ENCODE measurements around the gene DNAJA3. TPM values are rescaled to one million over a fixed set of nuclear protein-coding genes. Genes with fewer than 3 reads are reported as not detected.
A peak's percentile ranks its signal among the peaks of the same experiment; 100 is the strongest.

Gene DNAJA3
- total and polyA plus RNA-seq, 9 of the 15 experiments (the other 6 are each of a cell fraction or from before 2014, with no cell fraction given), result 8.1 to 105 (median 79.0) TPM

- TF ChIP-seq, protein P1, sequence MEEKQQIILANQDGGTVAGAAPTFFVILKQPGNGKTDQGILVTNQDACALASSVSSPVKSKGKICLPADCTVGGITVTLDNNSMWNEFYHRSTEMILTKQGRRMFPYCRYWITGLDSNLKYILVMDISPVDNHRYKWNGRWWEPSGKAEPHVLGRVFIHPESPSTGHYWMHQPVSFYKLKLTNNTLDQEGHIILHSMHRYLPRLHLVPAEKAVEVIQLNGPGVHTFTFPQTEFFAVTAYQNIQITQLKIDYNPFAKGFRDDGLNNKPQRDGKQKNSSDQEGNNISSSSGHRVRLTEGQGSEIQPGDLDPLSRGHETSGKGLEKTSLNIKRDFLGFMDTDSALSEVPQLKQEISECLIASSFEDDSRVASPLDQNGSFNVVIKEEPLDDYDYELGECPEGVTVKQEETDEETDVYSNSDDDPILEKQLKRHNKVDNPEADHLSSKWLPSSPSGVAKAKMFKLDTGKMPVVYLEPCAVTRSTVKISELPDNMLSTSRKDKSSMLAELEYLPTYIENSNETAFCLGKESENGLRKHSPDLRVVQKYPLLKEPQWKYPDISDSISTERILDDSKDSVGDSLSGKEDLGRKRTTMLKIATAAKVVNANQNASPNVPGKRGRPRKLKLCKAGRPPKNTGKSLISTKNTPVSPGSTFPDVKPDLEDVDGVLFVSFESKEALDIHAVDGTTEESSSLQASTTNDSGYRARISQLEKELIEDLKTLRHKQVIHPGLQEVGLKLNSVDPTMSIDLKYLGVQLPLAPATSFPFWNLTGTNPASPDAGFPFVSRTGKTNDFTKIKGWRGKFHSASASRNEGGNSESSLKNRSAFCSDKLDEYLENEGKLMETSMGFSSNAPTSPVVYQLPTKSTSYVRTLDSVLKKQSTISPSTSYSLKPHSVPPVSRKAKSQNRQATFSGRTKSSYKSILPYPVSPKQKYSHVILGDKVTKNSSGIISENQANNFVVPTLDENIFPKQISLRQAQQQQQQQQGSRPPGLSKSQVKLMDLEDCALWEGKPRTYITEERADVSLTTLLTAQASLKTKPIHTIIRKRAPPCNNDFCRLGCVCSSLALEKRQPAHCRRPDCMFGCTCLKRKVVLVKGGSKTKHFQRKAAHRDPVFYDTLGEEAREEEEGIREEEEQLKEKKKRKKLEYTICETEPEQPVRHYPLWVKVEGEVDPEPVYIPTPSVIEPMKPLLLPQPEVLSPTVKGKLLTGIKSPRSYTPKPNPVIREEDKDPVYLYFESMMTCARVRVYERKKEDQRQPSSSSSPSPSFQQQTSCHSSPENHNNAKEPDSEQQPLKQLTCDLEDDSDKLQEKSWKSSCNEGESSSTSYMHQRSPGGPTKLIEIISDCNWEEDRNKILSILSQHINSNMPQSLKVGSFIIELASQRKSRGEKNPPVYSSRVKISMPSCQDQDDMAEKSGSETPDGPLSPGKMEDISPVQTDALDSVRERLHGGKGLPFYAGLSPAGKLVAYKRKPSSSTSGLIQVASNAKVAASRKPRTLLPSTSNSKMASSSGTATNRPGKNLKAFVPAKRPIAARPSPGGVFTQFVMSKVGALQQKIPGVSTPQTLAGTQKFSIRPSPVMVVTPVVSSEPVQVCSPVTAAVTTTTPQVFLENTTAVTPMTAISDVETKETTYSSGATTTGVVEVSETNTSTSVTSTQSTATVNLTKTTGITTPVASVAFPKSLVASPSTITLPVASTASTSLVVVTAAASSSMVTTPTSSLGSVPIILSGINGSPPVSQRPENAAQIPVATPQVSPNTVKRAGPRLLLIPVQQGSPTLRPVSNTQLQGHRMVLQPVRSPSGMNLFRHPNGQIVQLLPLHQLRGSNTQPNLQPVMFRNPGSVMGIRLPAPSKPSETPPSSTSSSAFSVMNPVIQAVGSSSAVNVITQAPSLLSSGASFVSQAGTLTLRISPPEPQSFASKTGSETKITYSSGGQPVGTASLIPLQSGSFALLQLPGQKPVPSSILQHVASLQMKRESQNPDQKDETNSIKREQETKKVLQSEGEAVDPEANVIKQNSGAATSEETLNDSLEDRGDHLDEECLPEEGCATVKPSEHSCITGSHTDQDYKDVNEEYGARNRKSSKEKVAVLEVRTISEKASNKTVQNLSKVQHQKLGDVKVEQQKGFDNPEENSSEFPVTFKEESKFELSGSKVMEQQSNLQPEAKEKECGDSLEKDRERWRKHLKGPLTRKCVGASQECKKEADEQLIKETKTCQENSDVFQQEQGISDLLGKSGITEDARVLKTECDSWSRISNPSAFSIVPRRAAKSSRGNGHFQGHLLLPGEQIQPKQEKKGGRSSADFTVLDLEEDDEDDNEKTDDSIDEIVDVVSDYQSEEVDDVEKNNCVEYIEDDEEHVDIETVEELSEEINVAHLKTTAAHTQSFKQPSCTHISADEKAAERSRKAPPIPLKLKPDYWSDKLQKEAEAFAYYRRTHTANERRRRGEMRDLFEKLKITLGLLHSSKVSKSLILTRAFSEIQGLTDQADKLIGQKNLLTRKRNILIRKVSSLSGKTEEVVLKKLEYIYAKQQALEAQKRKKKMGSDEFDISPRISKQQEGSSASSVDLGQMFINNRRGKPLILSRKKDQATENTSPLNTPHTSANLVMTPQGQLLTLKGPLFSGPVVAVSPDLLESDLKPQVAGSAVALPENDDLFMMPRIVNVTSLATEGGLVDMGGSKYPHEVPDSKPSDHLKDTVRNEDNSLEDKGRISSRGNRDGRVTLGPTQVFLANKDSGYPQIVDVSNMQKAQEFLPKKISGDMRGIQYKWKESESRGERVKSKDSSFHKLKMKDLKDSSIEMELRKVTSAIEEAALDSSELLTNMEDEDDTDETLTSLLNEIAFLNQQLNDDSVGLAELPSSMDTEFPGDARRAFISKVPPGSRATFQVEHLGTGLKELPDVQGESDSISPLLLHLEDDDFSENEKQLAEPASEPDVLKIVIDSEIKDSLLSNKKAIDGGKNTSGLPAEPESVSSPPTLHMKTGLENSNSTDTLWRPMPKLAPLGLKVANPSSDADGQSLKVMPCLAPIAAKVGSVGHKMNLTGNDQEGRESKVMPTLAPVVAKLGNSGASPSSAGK (IDR thresholded peaks at IDR 0.05), result peak; percentile 45
- peak; percentile 100 for TF ChIP-seq ZNF764 (CRISPR knock-in tag; IDR thresholded peaks at IDR 0.05; ENCODE audit: low read depth)
- TF ChIP-seq SNAPC5 (CRISPR knock-in tag; IDR thresholded peaks at IDR 0.05), result no peak
- no peak for TF ChIP-seq SIX5 (IDR thresholded peaks at IDR 0.05; ENCODE audit: borderline replicate concordance in 1 of 2, insufficient read depth in 1 of 2, low read depth in 1 of 2, low read length in 2 of 2)
- TF ChIP-seq THAP12 (CRISPR knock-in tag; IDR thresholded peaks at IDR 0.05), result peak; percentile 69
- TF ChIP-seq, protein P2, sequence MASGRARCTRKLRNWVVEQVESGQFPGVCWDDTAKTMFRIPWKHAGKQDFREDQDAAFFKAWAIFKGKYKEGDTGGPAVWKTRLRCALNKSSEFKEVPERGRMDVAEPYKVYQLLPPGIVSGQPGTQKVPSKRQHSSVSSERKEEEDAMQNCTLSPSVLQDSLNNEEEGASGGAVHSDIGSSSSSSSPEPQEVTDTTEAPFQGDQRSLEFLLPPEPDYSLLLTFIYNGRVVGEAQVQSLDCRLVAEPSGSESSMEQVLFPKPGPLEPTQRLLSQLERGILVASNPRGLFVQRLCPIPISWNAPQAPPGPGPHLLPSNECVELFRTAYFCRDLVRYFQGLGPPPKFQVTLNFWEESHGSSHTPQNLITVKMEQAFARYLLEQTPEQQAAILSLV (tag; IDR thresholded peaks at IDR 0.05), result no peak
- peak; percentile 88; the same call in 1 of the 2 replicates for TF ChIP-seq NCOA6 (IDR thresholded peaks at IDR 0.05)
- TF ChIP-seq E2F4 (CRISPR knock-in tag; IDR thresholded peaks at IDR 0.05; ENCODE audit: low read depth), result peak; percentile 80; the same call in 1 of the 2 replicates
These were observed 50.5 kb downstream of the DNAJA3 start, which contains the start of gene HMOX2 (continued) for GRCh38 chr16:4475880-4476788.
